Subcutaneous adipose tissue (tissue), 4 donors: ENCODE results near the gene WDSUB1. TPM values are rescaled to one million over a fixed set of nuclear protein-coding genes. Genes with fewer than 3 reads are reported as not detected.

ENCODE experiments used
- CTCF ChIP-seq: fragments of 450-650 bp; IDR thresholded peaks from one replicate; pipeline ENCODE4 v1.5.1; 2016; ENCODE audit warnings: low read depth, mild to moderate bottlenecking, control low read depth, antibody characterized with exemption, moderate library complexity
- total RNA-seq, 4 donors: library from RNA; depleted of rRNA; stranded (reverse); fragments of >200 nt; gene quantifications; one replicate each; pipeline ENCODE4 v1.1.0, GENCODE V29; 2016

Gene WDSUB1
- total RNA-seq, 4 donors from 2014 or later = 5.8 to 9.3 (median 8.2) TPM

GRCh38 chr2:159266554-159266953, 19.9 kb downstream of the WDSUB1 start:
- TF ChIP-seq CTCF = no peak

GRCh38 chr2:159265171-159265576, 21.3 kb downstream of the WDSUB1 start:
- TF ChIP-seq CTCF = no peak

GRCh38 chr2:159262904-159263303, 23.6 kb downstream of the WDSUB1 start:
- TF ChIP-seq CTCF = no peak

- no peak for TF ChIP-seq CTCF
Observed at GRCh38 chr2:159262226-159262625, 24.3 kb downstream of the WDSUB1 start.

- no peak for TF ChIP-seq CTCF
Observed at GRCh38 chr2:159256159-159256558, 30.3 kb downstream of the WDSUB1 start.

- no peak for TF ChIP-seq CTCF
Observed at GRCh38 chr2:159252905-159253304, 33.6 kb downstream of the WDSUB1 start.

GRCh38 chr2:159251296-159252173, 35.0 kb downstream of the WDSUB1 start:
- no peak for TF ChIP-seq CTCF
